ENCODE measurements around the gene NEK6.

The NEK6 gene

DNA sequence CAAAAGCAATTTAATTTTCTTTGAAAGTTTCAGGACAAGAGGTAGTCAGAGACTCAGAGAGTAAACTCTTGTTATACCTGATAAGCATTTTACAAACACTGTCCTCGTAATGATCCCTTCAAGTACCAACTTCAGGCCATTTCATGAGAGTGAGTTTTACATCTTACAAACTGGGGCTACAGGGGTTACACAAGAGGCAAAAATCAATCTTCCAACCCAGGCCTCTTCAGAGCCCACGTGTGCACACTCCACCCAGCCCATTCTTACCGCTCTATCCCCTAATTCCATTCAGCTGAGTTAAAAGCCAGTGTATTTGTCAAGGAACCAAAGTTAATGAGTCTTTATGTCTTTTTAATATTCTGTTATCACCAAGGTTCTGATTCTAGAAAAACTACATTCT is 110.9 kb downstream of the NEK6 start:
- TF ChIP-seq REST (IDR thresholded peaks at IDR 0.05; ENCODE audit: insufficient read depth in 1 of 2, low read depth in 2 of 2, low read length in 2 of 2) (no peak), SIN3A (IDR thresholded peaks at IDR 0.05; ENCODE audit: borderline replicate concordance, insufficient read depth, low read length) (no peak), TAF1 (IDR thresholded peaks at IDR 0.05; ENCODE audit: borderline replicate concordance, insufficient read depth, low read length) (no peak), POLR2AphosphoS5 (IDR thresholded peaks at IDR 0.05; ENCODE audit: low read depth, low read length) (no peak), FOXP2 (optimal IDR thresholded peaks at IDR 0.05; ENCODE audit: borderline replicate concordance, extremely low read depth, extremely low read length, insufficient read depth) (no peak)

DNA sequence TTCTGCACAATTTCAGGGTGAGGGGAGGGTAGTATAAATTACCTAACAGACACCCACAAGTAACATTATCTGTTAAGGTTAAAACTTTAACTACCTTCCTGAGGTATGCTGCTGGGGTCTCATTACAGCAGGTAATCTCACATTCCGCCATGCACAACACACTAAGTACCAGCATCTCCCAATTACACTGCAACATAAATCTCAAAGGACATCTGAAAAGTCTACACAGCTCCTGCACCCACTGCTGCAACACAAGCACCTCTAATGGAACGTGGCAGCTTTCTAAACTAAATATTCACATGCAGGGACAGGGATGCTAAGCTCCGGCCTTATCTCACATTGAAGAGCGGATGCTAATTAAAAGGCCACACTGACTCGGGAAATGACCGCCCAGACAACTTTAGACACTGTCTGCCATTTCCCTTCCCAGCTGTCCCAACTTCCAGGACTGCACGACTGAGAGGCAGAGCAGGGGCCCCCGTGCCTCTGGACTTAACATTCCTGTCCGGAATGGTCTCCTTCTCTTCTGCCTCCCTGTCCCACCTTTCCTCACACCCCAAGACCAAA is 111.6 kb downstream of the NEK6 start:
- TF ChIP-seq FOXP2 (optimal IDR thresholded peaks at IDR 0.05; ENCODE audit: borderline replicate concordance, extremely low read depth, extremely low read length, insufficient read depth), result no peak

DNA sequence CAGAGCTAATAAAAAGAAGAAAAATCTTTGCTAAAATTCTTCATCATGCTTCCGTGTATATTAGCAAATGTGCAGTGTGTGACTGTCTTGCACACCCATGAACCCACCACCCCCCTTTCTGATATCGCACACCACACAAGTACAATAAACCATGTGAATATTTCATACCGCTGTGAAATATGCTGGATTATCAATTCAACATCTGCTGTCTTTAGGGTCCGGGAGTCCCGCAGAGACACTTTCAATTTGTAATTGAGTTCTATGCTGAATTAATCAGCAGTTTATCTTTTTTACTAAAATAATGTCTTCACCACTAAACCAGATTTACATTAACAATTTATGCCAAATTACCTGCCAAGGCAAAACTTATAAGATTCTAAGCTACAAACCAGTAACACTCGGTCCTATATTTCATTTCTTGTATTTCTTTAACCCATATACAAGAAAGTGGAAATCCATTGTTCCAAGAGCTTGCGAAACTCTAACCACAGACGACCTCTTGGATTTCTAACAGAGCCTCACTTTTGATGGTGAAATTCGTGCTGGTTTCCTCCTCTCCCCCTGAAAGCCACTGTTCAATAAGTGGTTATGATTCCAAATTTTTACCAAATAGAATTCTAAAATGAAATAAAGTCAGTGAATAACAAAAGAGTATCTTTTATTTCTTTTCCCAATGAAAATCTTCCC is 113.3 kb downstream of the NEK6 start:
- TF ChIP-seq POLR2AphosphoS5 (IDR thresholded peaks at IDR 0.05; ENCODE audit: low read depth, low read length) (no peak), FOXP2 (optimal IDR thresholded peaks at IDR 0.05; ENCODE audit: borderline replicate concordance, extremely low read depth, extremely low read length, insufficient read depth) (no peak), TAF1 (IDR thresholded peaks at IDR 0.05; ENCODE audit: borderline replicate concordance, insufficient read depth, low read length) (no peak), REST (IDR thresholded peaks at IDR 0.05; ENCODE audit: insufficient read depth in 1 of 2, low read depth in 2 of 2, low read length in 2 of 2) (no peak), SIN3A (IDR thresholded peaks at IDR 0.05; ENCODE audit: borderline replicate concordance, insufficient read depth, low read length) (no peak)

GRCh38 chr9:124372038-124372437 is 114.3 kb downstream of the NEK6 start:
- TF ChIP-seq TAF1 (IDR thresholded peaks at IDR 0.05; ENCODE audit: borderline replicate concordance, insufficient read depth, low read length), result no peak
- TF ChIP-seq POLR2AphosphoS5 (IDR thresholded peaks at IDR 0.05; ENCODE audit: low read depth, low read length), result no peak
- no peak for TF ChIP-seq REST (IDR thresholded peaks at IDR 0.05; ENCODE audit: insufficient read depth in 1 of 2, low read depth in 2 of 2, low read length in 2 of 2)
- TF ChIP-seq SIN3A (IDR thresholded peaks at IDR 0.05; ENCODE audit: borderline replicate concordance, insufficient read depth, low read length), result no peak
- TF ChIP-seq FOXP2 (optimal IDR thresholded peaks at IDR 0.05; ENCODE audit: borderline replicate concordance, extremely low read depth, extremely low read length, insufficient read depth), result no peak

DNA sequence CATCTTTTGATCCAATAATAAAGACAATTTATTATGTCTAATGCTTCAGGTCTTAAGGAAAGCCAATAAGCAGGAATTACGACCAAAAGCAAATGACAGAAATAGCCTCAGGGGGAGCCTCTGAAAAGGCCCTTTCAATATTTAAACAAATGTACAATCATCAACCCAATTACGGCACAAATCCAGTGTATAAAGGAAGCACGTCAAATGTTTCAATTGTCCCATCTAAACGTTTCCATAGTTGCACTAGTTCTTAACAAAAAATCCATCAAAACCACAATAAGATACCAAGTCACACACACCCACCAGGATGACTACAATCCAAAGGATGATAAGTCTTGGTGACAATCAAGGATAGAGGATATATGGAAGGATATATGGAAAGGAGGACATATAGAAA is 115.6 kb downstream of the NEK6 start:
- TF ChIP-seq FOXP2 (optimal IDR thresholded peaks at IDR 0.05; ENCODE audit: borderline replicate concordance, extremely low read depth, extremely low read length, insufficient read depth), result no peak
- no peak for TF ChIP-seq POLR2AphosphoS5 (IDR thresholded peaks at IDR 0.05; ENCODE audit: low read depth, low read length)

DNA sequence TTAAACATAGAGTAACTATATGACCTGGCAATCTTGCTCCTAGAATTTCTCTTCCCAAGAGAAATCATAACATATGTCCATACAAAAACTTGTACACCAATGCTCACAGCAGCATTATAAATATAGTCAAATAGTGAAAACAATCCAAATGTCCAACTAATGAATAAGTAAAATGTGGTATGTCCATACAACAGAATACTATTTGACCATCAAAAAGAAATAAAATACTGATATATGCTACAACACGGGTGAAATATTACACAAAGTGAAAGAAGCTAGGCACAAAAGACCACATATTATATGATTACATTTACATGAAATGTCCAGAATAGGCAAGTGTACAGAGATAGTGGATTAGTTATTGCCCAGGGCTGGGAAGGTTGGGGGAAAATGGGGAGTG is 116.1 kb downstream of the NEK6 start:
- TF ChIP-seq SIN3A (IDR thresholded peaks at IDR 0.05; ENCODE audit: borderline replicate concordance, insufficient read depth, low read length), result no peak
- TF ChIP-seq FOXP2 (optimal IDR thresholded peaks at IDR 0.05; ENCODE audit: borderline replicate concordance, extremely low read depth, extremely low read length, insufficient read depth), result no peak
- no peak for TF ChIP-seq REST (IDR thresholded peaks at IDR 0.05; ENCODE audit: insufficient read depth in 1 of 2, low read depth in 2 of 2, low read length in 2 of 2)
- no peak for TF ChIP-seq TAF1 (IDR thresholded peaks at IDR 0.05; ENCODE audit: borderline replicate concordance, insufficient read depth, low read length)
- TF ChIP-seq POLR2AphosphoS5 (IDR thresholded peaks at IDR 0.05; ENCODE audit: low read depth, low read length), result no peak

Measured in PFSK-1 (cell line).